ENCODE measurements around the gene NPEPL1. TPM values are rescaled to one million over a fixed set of nuclear protein-coding genes. Genes with fewer than 3 reads are reported as not detected.

NPEPL1 gene
- total and polyA plus RNA-seq, 2 of the 8 experiments (the other 6 are each of a cell fraction or from before 2014, with no cell fraction given), result 12.4 to 26.8 TPM

DNA sequence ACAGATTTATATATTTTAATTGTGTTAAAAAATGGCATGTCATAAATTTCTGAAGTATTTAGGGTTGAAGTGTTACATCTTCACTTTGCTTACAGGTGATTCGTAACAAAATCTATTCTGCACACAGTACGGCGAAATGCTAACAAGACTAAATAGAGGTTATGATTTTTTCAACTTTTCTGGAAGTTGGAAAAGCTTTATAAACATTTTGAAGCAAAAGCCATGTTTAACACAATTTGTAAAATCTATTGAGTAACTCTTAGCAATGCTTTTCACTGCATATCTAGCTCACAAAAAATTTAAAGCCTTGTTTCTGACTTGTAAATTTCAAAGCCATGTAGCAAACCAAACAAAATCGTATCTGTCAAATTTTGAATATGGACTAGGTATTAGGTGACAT lies 38.3 kb upstream of the NPEPL1 start:
- Histone ChIP-seq H3K14ac (ENCODE audit: insufficient read length) (no peak overlapping the region), H3K79me2 (ENCODE audit: control insufficient read depth in 1 of 2, insufficient read depth in 2 of 2, low read length in 2 of 2) (peaks cover 28 to 79% of the 10 kb centered on the region in 2 experiments), H3K4me3 (ENCODE audit: extremely low read depth in 1 of 4, insufficient read depth in 2 of 4, low read depth in 3 of 4, low read length in 4 of 4) (peak overlapping the region in 2 of 4 experiments; percentile 7 to 82; a peak in 2 of 8 replicates), H2AFZ (ENCODE audit: low read length) (no peak overlapping the region), H3K56ac (replicated peaks; ENCODE audit: insufficient read length, low read depth, low read length) (no peak overlapping the region), H3K18ac (ENCODE audit: extremely low read depth, low read length) (no peak overlapping the region), H4K5ac (ENCODE audit: insufficient read length, low read depth, low read length) (peak overlapping the region; percentile 25), H2AK5ac (ENCODE audit: low read depth, low read length) (no peak overlapping the region), H2BK15ac (ENCODE audit: low read length) (no peak overlapping the region), H3K9me3 (ENCODE audit: insufficient read depth in 2 of 2, low read depth in 1 of 2, low read length in 1 of 2) (no peaks in the 10 kb centered on the region), H3K23ac (ENCODE audit: insufficient read length) (no peak overlapping the region), H3K9ac (replicated peaks in 1 of 4; ENCODE audit: extremely low read depth in 1 of 4, low read depth in 3 of 4, low read length in 3 of 4) (no peak overlapping the region), H3K23me2 (ENCODE audit: low read depth, low read length) (peaks cover 19% of the 10 kb centered on the region), H3K4me2 (ENCODE audit: insufficient read depth in 1 of 2, low read depth in 2 of 2, low read length in 2 of 2) (peak overlapping the region; percentile 86 to 91), H2BK120ac (replicated peaks; ENCODE audit: low read depth, low read length) (no peak overlapping the region), H3K27ac (ENCODE audit: low read depth, low read length) (no peak overlapping the region), H3K36me3 (ENCODE audit: control insufficient read depth in 2 of 4, insufficient read depth in 4 of 4, low read length in 3 of 4) (peaks cover 0 to 3% (median 0%) of the 10 kb centered on the region in 4 experiments; a peak in 1 of 8 replicates), H3K79me1 (ENCODE audit: low read depth, low read length) (no peaks in the 10 kb centered on the region), H3K4me1 (replicated peaks in 1 of 4; ENCODE audit: control insufficient read depth in 3 of 4, insufficient read depth in 4 of 4, low read length in 3 of 4) (peaks cover 9 to 14% (median 12%) of the 10 kb centered on the region in 4 experiments; a peak in 6 of 7 replicates), H4K8ac (ENCODE audit: extremely low read depth, insufficient read depth, low read length) (no peak overlapping the region), H3K27me3 (replicated peaks in 1 of 4; ENCODE audit: control insufficient read depth in 3 of 4, extremely low read depth in 1 of 4, insufficient read depth in 3 of 4, low read length in 3 of 4) (no peaks in the 10 kb centered on the region; a peak in 1 of 7 replicates), H2BK20ac (ENCODE audit: low read length) (no peak overlapping the region), H4K20me1 (replicated peaks in 1 of 2; ENCODE audit: control insufficient read depth in 1 of 2, insufficient read depth in 2 of 2, low read length in 2 of 2) (no peaks in the 10 kb centered on the region), H2BK12ac (ENCODE audit: low read depth, low read length) (no peak overlapping the region), H4K91ac (replicated peaks; ENCODE audit: insufficient read length, low read length) (no peak overlapping the region), H3K4ac (replicated peaks; ENCODE audit: insufficient read length, low read depth, low read length) (no peak overlapping the region), H2BK5ac (ENCODE audit: low read depth, low read length) (no peak overlapping the region)
- ChIA-PET CTCF (ENCODE audit: partially characterized antibody) (no interaction called here), POLR2A (ENCODE audit: partially characterized antibody) (interaction anchor here (1.1 to 11.7 kb wide), 3 partner anchors 19 to 191 kb away, joined by 3 to 242 read pairs (median 3); no protein-coding TSS in a partner anchor)
- DNase-seq (ENCODE audit: low read depth in 1 of 2, low spot score in 2 of 2) (no peak), FAIRE-seq (no peak)
- 77% methylated on average over 4 of the region's 4 CpGs; no CpG with 5 or more reads in 1 of the 2 experiments for WGBS, 2 experiments (ENCODE audit: extremely low coverage in 1 of 2, insufficient coverage in 1 of 2, insufficient read length in 1 of 2, insufficient replicate concordance in 2 of 2, low coverage in 1 of 2, low lambda C conversion rate in 2 of 2, missing lambda C conversion rate in 1 of 2)
- TF ChIP-seq JUN (IDR thresholded peaks at IDR 0.05; ENCODE audit: low read depth, low read length), result no peak
- no peak for TF ChIP-seq KDM4A (IDR thresholded peaks at IDR 0.05; ENCODE audit: low read depth, low read length, severe bottlenecking)
- TF ChIP-seq, protein P1, sequence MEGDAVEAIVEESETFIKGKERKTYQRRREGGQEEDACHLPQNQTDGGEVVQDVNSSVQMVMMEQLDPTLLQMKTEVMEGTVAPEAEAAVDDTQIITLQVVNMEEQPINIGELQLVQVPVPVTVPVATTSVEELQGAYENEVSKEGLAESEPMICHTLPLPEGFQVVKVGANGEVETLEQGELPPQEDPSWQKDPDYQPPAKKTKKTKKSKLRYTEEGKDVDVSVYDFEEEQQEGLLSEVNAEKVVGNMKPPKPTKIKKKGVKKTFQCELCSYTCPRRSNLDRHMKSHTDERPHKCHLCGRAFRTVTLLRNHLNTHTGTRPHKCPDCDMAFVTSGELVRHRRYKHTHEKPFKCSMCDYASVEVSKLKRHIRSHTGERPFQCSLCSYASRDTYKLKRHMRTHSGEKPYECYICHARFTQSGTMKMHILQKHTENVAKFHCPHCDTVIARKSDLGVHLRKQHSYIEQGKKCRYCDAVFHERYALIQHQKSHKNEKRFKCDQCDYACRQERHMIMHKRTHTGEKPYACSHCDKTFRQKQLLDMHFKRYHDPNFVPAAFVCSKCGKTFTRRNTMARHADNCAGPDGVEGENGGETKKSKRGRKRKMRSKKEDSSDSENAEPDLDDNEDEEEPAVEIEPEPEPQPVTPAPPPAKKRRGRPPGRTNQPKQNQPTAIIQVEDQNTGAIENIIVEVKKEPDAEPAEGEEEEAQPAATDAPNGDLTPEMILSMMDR (IDR thresholded peaks at IDR 0.05; ENCODE audit: control extremely low read depth in 1 of 3, insufficient read depth in 1 of 3, low read depth in 1 of 3, low read length in 3 of 3), result no peak
- no peak for TF ChIP-seq POLR2AphosphoS5 (IDR thresholded peaks at IDR 0.05; ENCODE audit: low read depth, low read length)
- TF ChIP-seq RFX5 (IDR thresholded peaks at IDR 0.05; ENCODE audit: borderline replicate concordance, low read depth, low read length), result no peak
- TF ChIP-seq HDAC6 (IDR thresholded peaks at IDR 0.05; ENCODE audit: low read depth, low read length), result no peak
- no peak for TF ChIP-seq EGR1 (IDR thresholded peaks at IDR 0.05; ENCODE audit: borderline replicate concordance, low read depth, low read length)
- TF ChIP-seq GTF2F1 (IDR thresholded peaks at IDR 0.05; ENCODE audit: borderline replicate concordance, low read depth, low read length), result no peak
- no peak for TF ChIP-seq SIRT6 (IDR thresholded peaks at IDR 0.05; ENCODE audit: low read length)
- no peak for TF ChIP-seq RNF2 (IDR thresholded peaks at IDR 0.05; ENCODE audit: borderline replicate concordance, low read depth, low read length, missing control alignments, poor library complexity, severe bottlenecking)

All from H1 (cell line).